Glutamatergic neuron (in vitro differentiated cells): ENCODE results near the gene CLDN20. TPM values are rescaled to one million over a fixed set of nuclear protein-coding genes. Genes with fewer than 3 reads are reported as not detected.

Experiments used
- DNase-seq: peaks from one replicate; pipeline ENCODE4 v3.0.0; 2022
- H3K27ac Mint-ChIP-seq: one replicate; pipeline ENCODE4 v1.8.0; 2020; ENCODE audit warnings: mild to moderate bottlenecking, mixed read lengths, inconsistent platforms; ENCODE audit not compliant: unreplicated experiment
- H3K27me3 Mint-ChIP-seq: one replicate; pipeline ENCODE4 v1.8.0; 2020; ENCODE audit warnings: mild to moderate bottlenecking, moderate library complexity, mixed read lengths, inconsistent platforms; ENCODE audit not compliant: unreplicated experiment
- H3K36me3 Mint-ChIP-seq: one replicate; pipeline ENCODE4 v1.8.0; 2020; ENCODE audit warnings: mild to moderate bottlenecking, mixed read lengths, inconsistent platforms; ENCODE audit not compliant: unreplicated experiment
- H3K4me1 Mint-ChIP-seq: one replicate; pipeline ENCODE4 v1.8.0; 2020; ENCODE audit warnings: mild to moderate bottlenecking, low read depth, mixed read lengths, inconsistent platforms; ENCODE audit not compliant: unreplicated experiment
- H3K4me3 Mint-ChIP-seq: one replicate; pipeline ENCODE4 v1.8.0; 2020; ENCODE audit warnings: mild to moderate bottlenecking, mixed read lengths, inconsistent platforms; ENCODE audit not compliant: unreplicated experiment
- H3K9me3 Mint-ChIP-seq: one replicate; pipeline ENCODE4 v1.8.0; 2020; ENCODE audit warnings: mild to moderate bottlenecking, moderate library complexity, mixed read lengths, inconsistent platforms; ENCODE audit not compliant: unreplicated experiment
- CTCF ChIP-seq: fragments of 200-600 bp; sonication (generic); IDR thresholded peaks from one replicate; pipeline ENCODE4 v1.5.0; 2021; ENCODE audit not compliant: partially characterized antibody, unreplicated experiment
- total RNA-seq: library from RNA; stranded (reverse); fragmentation: NEBNext Ultra II Directional; extraction: Animal tissue kit (Norgen Biotek cat#: 25700); gene quantifications from one replicate; pipeline ENCODE4 v1.2.1, GENCODE V29; 2021; ENCODE audit not compliant: unreplicated experiment

CLDN20 gene
- total RNA-seq, 1 donor from 2014 or later, result not detected

GRCh38 chr6:155261111-155261900 lies 2.5 kb upstream of the CLDN20 start:
- peak overlapping the region; percentile 3 for H3K4me3 Mint-ChIP-seq
- no peak for DNase-seq
- no peaks in the 10 kb centered on the region for H3K36me3 Mint-ChIP-seq

GRCh38 chr6:155262655-155263054 lies 1.2 kb upstream of the CLDN20 start:
- peak overlapping the region; percentile 26 for H3K27ac Mint-ChIP-seq
- TF ChIP-seq CTCF, result no peak
- no peak overlapping the region for H3K4me3 Mint-ChIP-seq

More at GRCh38 chr6:155261111-155261900, 2.5 kb upstream of the CLDN20 start:
- peaks cover 66% of the 10 kb centered on the region for H3K4me1 Mint-ChIP-seq
- no peak overlapping the region for H3K27ac Mint-ChIP-seq
- TF ChIP-seq CTCF, result no peak
- peaks cover 3% of the 10 kb centered on the region for H3K9me3 Mint-ChIP-seq
- H3K27me3 Mint-ChIP-seq, result peaks cover 6% of the 10 kb centered on the region

GRCh38 chr6:155264693-155265320 lies 994 bp downstream of the CLDN20 start:
- no peaks in the 10 kb centered on the region for H3K36me3 Mint-ChIP-seq
- peaks cover 64% of the 10 kb centered on the region for H3K4me1 Mint-ChIP-seq
- H3K27me3 Mint-ChIP-seq, result peaks cover 6% of the 10 kb centered on the region
- H3K4me3 Mint-ChIP-seq, result no peak overlapping the region
- peaks cover 3% of the 10 kb centered on the region for H3K9me3 Mint-ChIP-seq
- H3K27ac Mint-ChIP-seq, result peak overlapping the region; percentile 74
- DNase-seq, result peak; percentile 54
- TF ChIP-seq CTCF, result no peak

More at GRCh38 chr6:155262655-155263054, 1.2 kb upstream of the CLDN20 start:
- Mint-ChIP-seq H3K27me3 (peaks cover 6% of the 10 kb centered on the region), H3K4me1 (peaks cover 67% of the 10 kb centered on the region), H3K36me3 (no peaks in the 10 kb centered on the region), H3K9me3 (peaks cover 3% of the 10 kb centered on the region)
- no peak for DNase-seq

- peak overlapping the region; percentile 56 for H3K27ac Mint-ChIP-seq
Measured at GRCh38 chr6:155265843-155266535, 2.2 kb downstream of the CLDN20 start.

More at GRCh38 chr6:155265843-155266535, 2.2 kb downstream of the CLDN20 start:
- Mint-ChIP-seq H3K27me3 (peaks cover 6% of the 10 kb centered on the region), H3K4me1 (peaks cover 62% of the 10 kb centered on the region), H3K4me3 (peak overlapping the region; percentile 20), H3K36me3 (no peaks in the 10 kb centered on the region), H3K9me3 (peaks cover 6% of the 10 kb centered on the region)
- TF ChIP-seq CTCF, result no peak
- no peak for DNase-seq
